Memory B cell (primary cell): ENCODE measurements around the gene CD58.

Source experiments
- ATAC-seq: fragments of 150-1000 bp; cut with Tn5 transposase; 2 replicates; pipeline ENCODE4 v1.10.0; 2021; ENCODE audit warnings: low read depth, mild to moderate bottlenecking, moderate library complexity
- DNase-seq, 2 donors: peaks; one replicate each; pipeline ENCODE4 v3.0.0; 2022; ENCODE audit warnings: low spot score in 2 of 2
- H3K27ac Mint-ChIP-seq: one replicate; pipeline ENCODE4 v1.8.0; 2022; ENCODE audit warnings: mild to moderate bottlenecking, moderate library complexity, mixed read lengths
- H3K27me3 Mint-ChIP-seq: one replicate; pipeline ENCODE4 v1.8.0; 2022; ENCODE audit warnings: mixed read lengths
- H3K36me3 Mint-ChIP-seq: one replicate; pipeline ENCODE4 v1.8.0; 2022; ENCODE audit warnings: mild to moderate bottlenecking, mixed read lengths
- H3K4me1 Mint-ChIP-seq: one replicate; pipeline ENCODE4 v1.8.0; 2022; ENCODE audit warnings: mixed read lengths
- H3K4me3 Mint-ChIP-seq: one replicate; pipeline ENCODE4 v1.8.0; 2022; ENCODE audit warnings: mild to moderate bottlenecking, moderate library complexity, mixed read lengths
- H3K9me3 Mint-ChIP-seq: one replicate; pipeline ENCODE4 v1.8.0; 2022; ENCODE audit warnings: mixed read lengths

The CD58 gene

GRCh38 chr1:116510361-116510760 is 60.5 kb downstream of the CD58 start:
- Mint-ChIP-seq H3K27me3 (no peaks in the 10 kb centered on the region), H3K36me3 (peaks cover 6% of the 10 kb centered on the region), H3K9me3 (no peaks in the 10 kb centered on the region), H3K27ac (no peak overlapping the region), H3K4me3 (no peak overlapping the region), H3K4me1 (peaks cover 31% of the 10 kb centered on the region)
- DNase-seq (no peak), ATAC-seq (no peak)

GRCh38 chr1:116508984-116509980 is 61.5 kb downstream of the CD58 start:
- no peak for ATAC-seq
- Mint-ChIP-seq H3K9me3 (no peaks in the 10 kb centered on the region), H3K27me3 (no peaks in the 10 kb centered on the region), H3K4me1 (peaks cover 34% of the 10 kb centered on the region), H3K36me3 (peaks cover 6% of the 10 kb centered on the region), H3K4me3 (no peak overlapping the region), H3K27ac (peak overlapping the region; percentile 73)
- no peak for DNase-seq

GRCh38 chr1:116508085-116508983 is 62.5 kb downstream of the CD58 start:
- Mint-ChIP-seq H3K9me3 (no peaks in the 10 kb centered on the region), H3K27ac (peak overlapping the region; percentile 73), H3K4me3 (no peak overlapping the region), H3K36me3 (peaks cover 6% of the 10 kb centered on the region), H3K27me3 (no peaks in the 10 kb centered on the region), H3K4me1 (peaks cover 43% of the 10 kb centered on the region)
- DNase-seq (no peak), ATAC-seq (no peak)

- Mint-ChIP-seq H3K4me3 (no peak overlapping the region), H3K36me3 (peaks cover 2% of the 10 kb centered on the region), H3K27ac (no peak overlapping the region), H3K27me3 (no peaks in the 10 kb centered on the region), H3K4me1 (peaks cover 43% of the 10 kb centered on the region), H3K9me3 (no peaks in the 10 kb centered on the region)
- DNase-seq (no peak), ATAC-seq (no peak)
Observed at GRCh38 chr1:116507631-116508030, 63.2 kb downstream of the CD58 start.

GRCh38 chr1:116506132-116507004 is 64.5 kb downstream of the CD58 start:
- no peak for ATAC-seq
- Mint-ChIP-seq H3K27ac (no peak overlapping the region), H3K27me3 (no peaks in the 10 kb centered on the region)

GRCh38 chr1:116504308-116505156 is 66.3 kb downstream of the CD58 start:
- H3K9me3 Mint-ChIP-seq = no peaks in the 10 kb centered on the region
- peak overlapping the region; percentile 83 for H3K27ac Mint-ChIP-seq
- no peaks in the 10 kb centered on the region for H3K27me3 Mint-ChIP-seq
- H3K4me1 Mint-ChIP-seq = peaks cover 41% of the 10 kb centered on the region
- H3K36me3 Mint-ChIP-seq = no peaks in the 10 kb centered on the region
- DNase-seq (peak; percentile 60 to 84), ATAC-seq (peak; percentile 98)
- H3K4me3 Mint-ChIP-seq = peak overlapping the region; percentile 22

More at GRCh38 chr1:116506132-116507004, 64.5 kb downstream of the CD58 start:
- Mint-ChIP-seq H3K9me3 (no peaks in the 10 kb centered on the region), H3K4me1 (peaks cover 43% of the 10 kb centered on the region), H3K36me3 (no peaks in the 10 kb centered on the region), H3K4me3 (no peak overlapping the region)
- DNase-seq = no peak

GRCh38 chr1:116503546-116504307 is 67.1 kb downstream of the CD58 start:
- Mint-ChIP-seq H3K27me3 (no peaks in the 10 kb centered on the region), H3K4me3 (no peak overlapping the region), H3K9me3 (no peaks in the 10 kb centered on the region), H3K27ac (peak overlapping the region; percentile 83), H3K36me3 (no peaks in the 10 kb centered on the region), H3K4me1 (peaks cover 37% of the 10 kb centered on the region)
- ATAC-seq (no peak), DNase-seq (no peak)

GRCh38 chr1:116502671-116503314 is 68.0 kb downstream of the CD58 start:
- no peak for ATAC-seq
- Mint-ChIP-seq H3K4me1 (peaks cover 32% of the 10 kb centered on the region), H3K4me3 (no peak overlapping the region), H3K36me3 (no peaks in the 10 kb centered on the region), H3K27ac (peak overlapping the region; percentile 83), H3K27me3 (no peaks in the 10 kb centered on the region), H3K9me3 (no peaks in the 10 kb centered on the region)
- no peak for DNase-seq

GRCh38 chr1:116501870-116502244 is 69.0 kb downstream of the CD58 start:
- Mint-ChIP-seq H3K4me3 (no peak overlapping the region), H3K27me3 (no peaks in the 10 kb centered on the region), H3K36me3 (no peaks in the 10 kb centered on the region), H3K4me1 (peaks cover 30% of the 10 kb centered on the region), H3K9me3 (no peaks in the 10 kb centered on the region), H3K27ac (peak overlapping the region; percentile 83)
- ATAC-seq (no peak), DNase-seq (no peak)

- Mint-ChIP-seq H3K4me1 (peaks cover 30% of the 10 kb centered on the region), H3K27ac (no peak overlapping the region), H3K9me3 (no peaks in the 10 kb centered on the region), H3K4me3 (no peak overlapping the region), H3K36me3 (no peaks in the 10 kb centered on the region), H3K27me3 (no peaks in the 10 kb centered on the region)
- ATAC-seq = no peak
- DNase-seq = no peak
Observed at GRCh38 chr1:116501125-116501869, 69.5 kb downstream of the CD58 start.

GRCh38 chr1:116498789-116499628 is 71.8 kb downstream of the CD58 start:
- Mint-ChIP-seq H3K27me3 (no peaks in the 10 kb centered on the region), H3K36me3 (no peaks in the 10 kb centered on the region), H3K27ac (peak overlapping the region; percentile 35), H3K9me3 (no peaks in the 10 kb centered on the region), H3K4me3 (no peak overlapping the region), H3K4me1 (peaks cover 19% of the 10 kb centered on the region)
- ATAC-seq (peak; percentile 78), DNase-seq (peak; percentile 45 to 49)
